ENCODE data around the gene MSGN1. TPM values are rescaled to one million over a fixed set of nuclear protein-coding genes. Genes with fewer than 3 reads are reported as not detected.

Gene MSGN1
- total RNA-seq, 2 donors from 2014 or later, result not detected

GRCh38 chr2:17857021-17857420 is 40.8 kb downstream of the MSGN1 start:
- DNase-seq (ENCODE audit: low spot score), result no peak
- Histone ChIP-seq H3K4me3 (no peak overlapping the region), H3K9me3 (no peaks in the 10 kb centered on the region), H3K36me3 (no peaks in the 10 kb centered on the region), H3K27ac (no peak overlapping the region), H3K4me1 (ENCODE audit: control insufficient read depth in 1 of 2, low read depth in 2 of 2) (no peaks in the 10 kb centered on the region), H3K27me3 (replicated peaks; ENCODE audit: insufficient read depth) (no peaks in the 10 kb centered on the region)
- no peak for ATAC-seq (ENCODE audit: insufficient number of reproducible peaks, low FRiP score, low read depth)
- TF ChIP-seq CTCF (IDR thresholded peaks at IDR 0.05), result no peak

- H3K27me3 ChIP-seq (replicated peaks; ENCODE audit: insufficient read depth), result no peaks in the 10 kb centered on the region
- no peaks in the 10 kb centered on the region for H3K4me1 ChIP-seq (ENCODE audit: control insufficient read depth in 1 of 2, low read depth in 2 of 2)
- no peak overlapping the region for H3K27ac ChIP-seq
- H3K9me3 ChIP-seq, result no peaks in the 10 kb centered on the region
- no peak for DNase-seq (ENCODE audit: low spot score)
- H3K36me3 ChIP-seq, result no peaks in the 10 kb centered on the region
- no peak for ATAC-seq (ENCODE audit: insufficient number of reproducible peaks, low FRiP score, low read depth)
- H3K4me3 ChIP-seq, result no peak overlapping the region
- no peak for TF ChIP-seq CTCF (IDR thresholded peaks at IDR 0.05)
Measured at GRCh38 chr2:17858064-17858463, 41.8 kb downstream of the MSGN1 start.

DNA sequence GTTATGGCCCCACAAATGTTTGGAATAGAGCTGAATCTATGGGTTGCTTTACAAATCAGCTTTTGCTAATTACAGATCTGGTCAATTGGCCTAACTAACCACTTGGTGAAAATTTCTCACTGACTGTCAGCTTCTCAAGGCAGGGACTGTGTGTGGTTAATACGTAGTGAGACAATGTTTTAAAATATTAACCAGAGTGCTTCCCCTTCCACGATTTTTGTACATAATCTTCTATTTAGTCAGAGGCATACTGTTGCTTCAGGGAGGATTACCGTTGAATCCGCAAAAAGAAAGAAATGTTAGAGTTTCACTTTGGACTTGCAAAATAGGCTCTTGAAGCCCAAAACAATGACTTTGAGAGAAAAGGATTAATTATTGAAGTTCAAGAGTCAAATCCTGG is 47.3 kb downstream of the MSGN1 start:
- Histone ChIP-seq H3K36me3 (no peaks in the 10 kb centered on the region), H3K27me3 (replicated peaks; ENCODE audit: insufficient read depth) (no peaks in the 10 kb centered on the region), H3K4me1 (ENCODE audit: control insufficient read depth in 1 of 2, low read depth in 2 of 2) (no peaks in the 10 kb centered on the region), H3K9me3 (no peaks in the 10 kb centered on the region), H3K27ac (no peak overlapping the region), H3K4me3 (no peak overlapping the region)
- TF ChIP-seq CTCF (IDR thresholded peaks at IDR 0.05), result no peak
- ATAC-seq (ENCODE audit: insufficient number of reproducible peaks, low FRiP score, low read depth) (no peak), DNase-seq (ENCODE audit: low spot score) (no peak)

- no peaks in the 10 kb centered on the region for H3K27me3 ChIP-seq (replicated peaks; ENCODE audit: insufficient read depth)
- no peak for ATAC-seq (ENCODE audit: insufficient number of reproducible peaks, low FRiP score, low read depth)
Measured at GRCh38 chr2:17864676-17865075, 48.4 kb downstream of the MSGN1 start.

DNA sequence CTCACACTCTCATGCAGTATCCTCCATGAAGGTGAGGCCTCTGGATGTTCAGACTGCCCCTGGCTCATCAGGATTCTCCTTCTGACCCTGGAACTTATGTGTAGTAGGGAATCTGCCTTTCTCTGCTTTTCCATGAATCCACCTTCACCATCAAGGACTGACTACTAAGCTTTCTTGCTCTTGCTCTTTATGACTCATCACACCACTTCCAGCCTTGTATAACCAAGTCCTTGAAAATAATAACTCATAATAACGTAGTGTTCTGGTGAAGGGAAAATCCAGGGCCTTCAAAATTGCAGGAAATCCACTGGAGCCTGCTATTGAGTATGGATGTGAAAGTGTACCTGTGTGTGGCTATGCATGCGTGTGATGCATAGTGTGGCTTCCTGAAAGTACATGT is 50.9 kb downstream of the MSGN1 start:
- no peak for TF ChIP-seq CTCF (IDR thresholded peaks at IDR 0.05)
- no peaks in the 10 kb centered on the region for H3K36me3 ChIP-seq
- H3K4me3 ChIP-seq, result no peak overlapping the region
- no peak overlapping the region for H3K27ac ChIP-seq
- ATAC-seq (ENCODE audit: insufficient number of reproducible peaks, low FRiP score, low read depth) (no peak), DNase-seq (ENCODE audit: low spot score) (no peak)
- H3K27me3 ChIP-seq (replicated peaks; ENCODE audit: insufficient read depth), result no peaks in the 10 kb centered on the region
- H3K4me1 ChIP-seq (ENCODE audit: control insufficient read depth in 1 of 2, low read depth in 2 of 2), result no peaks in the 10 kb centered on the region
- H3K9me3 ChIP-seq, result no peaks in the 10 kb centered on the region

More at GRCh38 chr2:17864676-17865075, 48.4 kb downstream of the MSGN1 start:
- no peak for DNase-seq (ENCODE audit: low spot score)
- Histone ChIP-seq H3K9me3 (no peaks in the 10 kb centered on the region), H3K36me3 (no peaks in the 10 kb centered on the region), H3K27ac (no peak overlapping the region), H3K4me1 (ENCODE audit: control insufficient read depth in 1 of 2, low read depth in 2 of 2) (no peaks in the 10 kb centered on the region), H3K4me3 (no peak overlapping the region)
- no peak for TF ChIP-seq CTCF (IDR thresholded peaks at IDR 0.05)

Other genes with a start within 250 kb of the MSGN1 start
- 10 to 100 TPM; 10.4 to 13.4 TPM for gene SMC6, start 62.6 kb upstream of the MSGN1 start, total RNA-seq
- gene GEN1, start 62.3 kb upstream of the MSGN1 start, total RNA-seq, result 1 to 10 TPM; 3.7 to 4.9 TPM
- 10 to 100 TPM; 30.3 to 33.6 TPM for gene KCNS3, start 62.2 kb downstream of the MSGN1 start, total RNA-seq